Hepatocyte (in vitro differentiated cells): ENCODE results near the gene DPH1. TPM values are rescaled to one million over a fixed set of nuclear protein-coding genes. Genes with fewer than 3 reads are reported as not detected.

Source experiments
- DNase-seq: peaks from one replicate; pipeline ENCODE4 v3.0.0-alpha.2; 2016; ENCODE audit warnings: low spot score
- H2AFZ ChIP-seq: fragments of 200-600 bp; sonication (generic); 2 replicates; pipeline ENCODE4 v1.6.0; 2016; ENCODE audit warnings: antibody characterized with exemption, mild to moderate bottlenecking
- H3K27ac ChIP-seq: fragments of 200-600 bp; sonication (generic); 2 replicates; pipeline ENCODE4 v1.5.1; 2016; ENCODE audit warnings: mild to moderate bottlenecking
- H3K27me3 ChIP-seq: fragments of 200-600 bp; sonication (generic); 2 replicates; pipeline ENCODE4 v1.6.1; 2016
- H3K36me3 ChIP-seq: fragments of 200-600 bp; sonication (generic); replicated peaks from 2 replicates; pipeline ENCODE4 v1.5.1; 2016; ENCODE audit warnings: low read depth; ENCODE audit not compliant: insufficient read depth
- H3K4me1 ChIP-seq: fragments of 200-600 bp; sonication (generic); 2 replicates; pipeline ENCODE4 v1.5.1; 2016; ENCODE audit warnings: mild to moderate bottlenecking, moderate library complexity; ENCODE audit not compliant: insufficient read depth
- H3K4me2 ChIP-seq: fragments of 200-600 bp; sonication (generic); 2 replicates; pipeline ENCODE4 v1.6.0; 2016
- H3K4me3 ChIP-seq: fragments of 200-600 bp; sonication (generic); 2 replicates; pipeline ENCODE4 v1.5.1; 2016; ENCODE audit warnings: mild to moderate bottlenecking
- H3K79me2 ChIP-seq: fragments of 200-600 bp; sonication (generic); 2 replicates; pipeline ENCODE4 v1.6.0; 2017; ENCODE audit warnings: mild to moderate bottlenecking
- H3K9me2 ChIP-seq: fragments of 200-600 bp; sonication (generic); replicated peaks from 2 replicates; pipeline ENCODE4 v1.6.0; 2017; ENCODE audit warnings: mild to moderate bottlenecking; ENCODE audit not compliant: insufficient read depth
- H3K9me3 ChIP-seq: fragments of 200-600 bp; sonication (generic); 2 replicates; pipeline ENCODE4 v1.5.1; 2016; ENCODE audit warnings: low read depth, mild to moderate bottlenecking
- H4K20me1 ChIP-seq: fragments of 200-600 bp; sonication (generic); 2 replicates; pipeline ENCODE4 v1.6.0; 2016; ENCODE audit warnings: mild to moderate bottlenecking; ENCODE audit not compliant: insufficient read depth, poor library complexity, severe bottlenecking
- CTCF ChIP-seq: fragments of 200-600 bp; sonication (generic); IDR thresholded peaks from 2 replicates; pipeline ENCODE4 v1.5.1; 2016; ENCODE audit warnings: antibody characterized with exemption, mild to moderate bottlenecking; ENCODE audit not compliant: poor library complexity
- EZH2 ChIP-seq: fragments of 200-600 bp; sonication (generic); IDR thresholded peaks from 2 replicates; pipeline ENCODE4 v1.6.1; 2016; ENCODE audit warnings: antibody characterized with exemption, mild to moderate bottlenecking, borderline replicate concordance
- EZH2phosphoT487 ChIP-seq: fragments of 200-600 bp; sonication (generic); IDR thresholded peaks from one replicate; pipeline ENCODE4 v1.6.1; 2018; ENCODE audit warnings: antibody characterized with exemption, mild to moderate bottlenecking, low read depth, moderate library complexity; ENCODE audit not compliant: unreplicated experiment, severe bottlenecking
- WGBS: methylation state at CpG from one replicate; pipeline ENCODE4 v1.1.6; 2016; ENCODE audit warnings: low lambda C conversion rate; ENCODE audit errors: missing lambda C conversion rate; 5-methylcytosine and 5-hydroxymethylcytosine counted together
- polyA plus RNA-seq: library from polyadenylated mRNA; unstranded; fragments of >200 nt; fragmentation: Nextera tagmentation; extraction: Ambion mirVana; gene quantifications from 2 replicates; pipeline ENCODE4 v1.2.1, GENCODE V29; 2016
- total RNA-seq: library from RNA; depleted of rRNA; stranded (reverse); fragments of >200 nt; gene quantifications from 2 replicates; pipeline ENCODE4 v1.2.3, GENCODE V29; 2014

The DPH1 gene
- total and polyA plus RNA-seq, 2 experiments from 2014 or later: 27.8 to 45.2 TPM

- Histone ChIP-seq H3K4me2 (no peak overlapping the region), H3K79me2 (peaks cover 4% of the 10 kb centered on the region), H3K27me3 (peaks cover 39% of the 10 kb centered on the region), H3K36me3 (no peaks in the 10 kb centered on the region), H2AFZ (no peak overlapping the region), H4K20me1 (peaks cover 4% of the 10 kb centered on the region), H3K4me3 (no peak overlapping the region), H3K4me1 (peaks cover 30% of the 10 kb centered on the region), H3K27ac (no peak overlapping the region), H3K9me3 (no peaks in the 10 kb centered on the region), H3K9me2 (no peaks in the 10 kb centered on the region)
- WGBS: 83% methylated on average over 21 of the region's 21 CpGs
- DNase-seq: no peak
- TF ChIP-seq EZH2phosphoT487: no peak
- TF ChIP-seq CTCF: no peak
- TF ChIP-seq EZH2: no peak
These were observed 29.8 kb downstream of the DPH1 start for GRCh38 chr17:2059547-2060384.

DNA sequence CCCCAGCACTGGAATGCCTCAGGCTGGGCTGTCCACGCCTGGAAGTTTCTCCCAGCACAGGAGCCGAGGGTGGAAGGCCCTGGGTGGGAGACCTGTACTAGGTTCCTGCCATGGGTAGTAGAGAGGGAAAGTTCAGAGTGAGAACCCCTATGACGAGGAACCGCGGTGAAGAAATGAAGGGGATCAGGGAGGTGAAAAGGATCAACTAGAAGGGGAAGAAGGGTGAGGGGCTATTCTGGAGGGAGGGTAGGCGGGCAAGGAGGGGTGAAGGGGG, 30.4 kb downstream of the DPH1 start:
- TF ChIP-seq CTCF: no peak
- no peak for TF ChIP-seq EZH2phosphoT487
- no peak for TF ChIP-seq EZH2
- H3K36me3 ChIP-seq: no peaks in the 10 kb centered on the region
- WGBS: 87% methylated on average over 6 of the region's 6 CpGs
- no peaks in the 10 kb centered on the region for H3K9me2 ChIP-seq
- H3K4me1 ChIP-seq: peaks cover 26% of the 10 kb centered on the region
- peaks cover 4% of the 10 kb centered on the region for H4K20me1 ChIP-seq
- peaks cover 39% of the 10 kb centered on the region for H3K27me3 ChIP-seq
- H3K79me2 ChIP-seq: peaks cover 4% of the 10 kb centered on the region
- H3K27ac ChIP-seq: no peak overlapping the region
- H2AFZ ChIP-seq: no peak overlapping the region
- no peak overlapping the region for H3K4me2 ChIP-seq
- H3K9me3 ChIP-seq: no peaks in the 10 kb centered on the region
- no peak overlapping the region for H3K4me3 ChIP-seq
- no peak for DNase-seq

GRCh38 chr17:2060681-2061440, 30.9 kb downstream of the DPH1 start:
- Histone ChIP-seq H3K4me1 (peaks cover 30% of the 10 kb centered on the region), H3K4me2 (no peak overlapping the region), H3K9me2 (no peaks in the 10 kb centered on the region), H3K27me3 (peaks cover 39% of the 10 kb centered on the region), H3K36me3 (no peaks in the 10 kb centered on the region), H3K9me3 (no peaks in the 10 kb centered on the region), H3K27ac (no peak overlapping the region), H3K79me2 (peaks cover 4% of the 10 kb centered on the region), H2AFZ (no peak overlapping the region), H3K4me3 (no peak overlapping the region), H4K20me1 (peaks cover 4% of the 10 kb centered on the region)
- DNase-seq: no peak
- WGBS: 91% methylated on average over 19 of the region's 21 CpGs
- no peak for TF ChIP-seq CTCF
- TF ChIP-seq EZH2: no peak
- no peak for TF ChIP-seq EZH2phosphoT487
